ENCODE results near the gene TRPV4. TPM values are rescaled to one million over a fixed set of nuclear protein-coding genes. Genes with fewer than 3 reads are reported as not detected.

The TRPV4 gene
- total RNA-seq, 2 donors from 2014 or later = 2.0 to 5.7 TPM

DNA sequence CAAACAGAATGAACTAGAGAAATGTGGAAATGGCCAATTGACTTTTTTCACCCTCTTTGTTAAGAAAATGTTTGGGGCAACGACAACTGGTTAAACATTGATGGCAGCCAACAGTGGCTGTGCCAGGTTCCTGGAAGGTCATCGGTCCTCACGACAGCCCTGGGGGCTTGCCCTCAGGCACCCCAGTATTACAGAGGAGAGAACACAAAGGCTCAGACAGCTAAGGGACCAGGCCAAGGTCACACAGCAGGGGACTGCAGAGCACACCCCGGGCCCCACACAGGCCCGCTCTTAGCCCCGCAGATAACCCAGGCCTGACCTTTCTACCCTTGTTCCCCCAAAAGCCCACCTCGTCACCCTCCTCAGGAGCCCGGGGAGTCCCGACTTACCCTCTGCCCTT lies 1.3 kb downstream of the TRPV4 start:
- Histone ChIP-seq H3K27me3 (replicated peaks; ENCODE audit: insufficient read depth) (no peaks in the 10 kb centered on the region), H3K9me3 (no peaks in the 10 kb centered on the region), H3K4me3 (no peak overlapping the region), H3K4me1 (ENCODE audit: control insufficient read depth in 1 of 2, low read depth in 2 of 2) (peaks cover 0 to 4% of the 10 kb centered on the region in 2 donors), H3K27ac (no peak overlapping the region), H3K36me3 (no peaks in the 10 kb centered on the region)
- ATAC-seq (ENCODE audit: insufficient number of reproducible peaks, low FRiP score, low read depth) (no peak), DNase-seq (ENCODE audit: low spot score) (no peak)
- TF ChIP-seq, protein P1, sequence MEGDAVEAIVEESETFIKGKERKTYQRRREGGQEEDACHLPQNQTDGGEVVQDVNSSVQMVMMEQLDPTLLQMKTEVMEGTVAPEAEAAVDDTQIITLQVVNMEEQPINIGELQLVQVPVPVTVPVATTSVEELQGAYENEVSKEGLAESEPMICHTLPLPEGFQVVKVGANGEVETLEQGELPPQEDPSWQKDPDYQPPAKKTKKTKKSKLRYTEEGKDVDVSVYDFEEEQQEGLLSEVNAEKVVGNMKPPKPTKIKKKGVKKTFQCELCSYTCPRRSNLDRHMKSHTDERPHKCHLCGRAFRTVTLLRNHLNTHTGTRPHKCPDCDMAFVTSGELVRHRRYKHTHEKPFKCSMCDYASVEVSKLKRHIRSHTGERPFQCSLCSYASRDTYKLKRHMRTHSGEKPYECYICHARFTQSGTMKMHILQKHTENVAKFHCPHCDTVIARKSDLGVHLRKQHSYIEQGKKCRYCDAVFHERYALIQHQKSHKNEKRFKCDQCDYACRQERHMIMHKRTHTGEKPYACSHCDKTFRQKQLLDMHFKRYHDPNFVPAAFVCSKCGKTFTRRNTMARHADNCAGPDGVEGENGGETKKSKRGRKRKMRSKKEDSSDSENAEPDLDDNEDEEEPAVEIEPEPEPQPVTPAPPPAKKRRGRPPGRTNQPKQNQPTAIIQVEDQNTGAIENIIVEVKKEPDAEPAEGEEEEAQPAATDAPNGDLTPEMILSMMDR (IDR thresholded peaks at IDR 0.05) = no peak

DNA sequence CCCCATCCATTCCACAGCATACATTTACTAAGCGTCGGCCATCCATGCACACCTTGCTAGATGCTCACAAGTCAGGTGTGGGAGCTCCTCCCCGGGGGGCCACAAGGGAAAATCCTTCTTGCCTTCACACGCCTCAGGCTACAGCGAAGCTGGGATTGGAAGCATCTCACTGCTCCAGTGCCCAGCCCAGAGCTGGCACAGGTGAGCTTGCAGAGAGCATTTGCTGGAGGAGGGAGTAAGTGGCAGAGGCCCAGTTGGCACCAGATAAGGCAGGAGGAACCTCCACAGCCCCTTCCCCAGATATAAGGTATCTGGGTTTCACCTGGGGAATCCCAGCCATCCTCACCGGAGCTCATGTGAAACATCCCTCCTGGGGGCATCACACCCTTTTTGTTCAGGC lies 1.8 kb downstream of the TRPV4 start:
- no peak for ATAC-seq (ENCODE audit: insufficient number of reproducible peaks, low FRiP score, low read depth)
- Histone ChIP-seq H3K4me3 (no peak overlapping the region), H3K27ac (no peak overlapping the region), H3K27me3 (replicated peaks; ENCODE audit: insufficient read depth) (no peaks in the 10 kb centered on the region), H3K9me3 (no peaks in the 10 kb centered on the region), H3K36me3 (no peaks in the 10 kb centered on the region), H3K4me1 (ENCODE audit: control insufficient read depth in 1 of 2, low read depth in 2 of 2) (peaks cover 0 to 4% of the 10 kb centered on the region in 2 donors)
- no peak for DNase-seq (ENCODE audit: low spot score)
- TF ChIP-seq, protein P1 (IDR thresholded peaks at IDR 0.05) = no peak

DNA sequence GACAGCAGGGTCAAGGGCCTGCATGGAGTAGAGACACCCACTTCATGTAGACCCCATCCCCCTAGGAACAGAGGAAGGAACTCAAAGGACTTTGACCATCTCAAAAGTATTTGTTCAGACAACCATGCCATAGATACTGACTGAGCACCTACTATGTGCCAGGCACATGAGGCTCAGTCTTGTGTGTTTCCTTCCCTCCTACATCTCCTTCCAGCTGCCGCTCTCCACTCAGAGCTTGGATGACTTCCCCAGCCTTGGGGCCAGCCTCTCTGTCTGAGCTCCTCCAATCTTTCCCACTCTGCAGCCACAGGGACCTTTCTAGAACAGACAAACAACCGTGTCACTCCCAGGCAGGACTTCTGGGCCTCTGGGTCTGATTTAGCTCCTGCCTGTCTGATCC lies 2.5 kb downstream of the TRPV4 start:
- no peak for DNase-seq (ENCODE audit: low spot score)
- ATAC-seq (ENCODE audit: insufficient number of reproducible peaks, low FRiP score, low read depth) = no peak
- H3K36me3 ChIP-seq = no peaks in the 10 kb centered on the region
- TF ChIP-seq, protein P1 (IDR thresholded peaks at IDR 0.05) = no peak
- no peak overlapping the region for H3K4me3 ChIP-seq
- H3K9me3 ChIP-seq = no peaks in the 10 kb centered on the region
- H3K27ac ChIP-seq = no peak overlapping the region
- peaks cover 0 to 4% of the 10 kb centered on the region in 2 donors for H3K4me1 ChIP-seq (ENCODE audit: control insufficient read depth in 1 of 2, low read depth in 2 of 2)
- no peaks in the 10 kb centered on the region for H3K27me3 ChIP-seq (replicated peaks; ENCODE audit: insufficient read depth)

DNA sequence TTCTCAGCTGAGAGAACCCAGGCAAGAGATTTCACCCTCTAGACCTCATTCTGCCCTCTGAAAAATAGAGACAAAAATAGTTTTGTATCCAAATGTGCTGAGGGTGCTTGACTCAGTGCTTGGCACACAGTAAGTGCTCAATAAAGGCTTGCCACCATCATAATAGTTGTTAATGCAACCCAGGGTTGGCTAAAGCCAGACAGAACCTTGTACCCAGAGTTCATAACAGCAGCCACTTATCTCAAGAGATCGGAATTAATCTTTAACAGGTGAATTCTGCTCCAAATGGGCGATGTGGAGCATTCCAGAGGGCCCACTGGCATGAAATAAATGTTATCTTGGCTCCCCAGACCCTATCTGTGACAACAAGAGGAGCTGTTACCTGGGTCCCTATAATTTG lies 2.9 kb downstream of the TRPV4 start:
- H3K36me3 ChIP-seq = no peaks in the 10 kb centered on the region
- H3K9me3 ChIP-seq = no peaks in the 10 kb centered on the region
- DNase-seq (ENCODE audit: low spot score) = no peak
- H3K27ac ChIP-seq = no peak overlapping the region
- H3K4me1 ChIP-seq (ENCODE audit: control insufficient read depth in 1 of 2, low read depth in 2 of 2) = peaks cover 0 to 4% of the 10 kb centered on the region in 2 donors
- no peak for ATAC-seq (ENCODE audit: insufficient number of reproducible peaks, low FRiP score, low read depth)
- TF ChIP-seq, protein P1 (IDR thresholded peaks at IDR 0.05) = no peak
- H3K4me3 ChIP-seq = no peak overlapping the region
- no peaks in the 10 kb centered on the region for H3K27me3 ChIP-seq (replicated peaks; ENCODE audit: insufficient read depth)

DNA sequence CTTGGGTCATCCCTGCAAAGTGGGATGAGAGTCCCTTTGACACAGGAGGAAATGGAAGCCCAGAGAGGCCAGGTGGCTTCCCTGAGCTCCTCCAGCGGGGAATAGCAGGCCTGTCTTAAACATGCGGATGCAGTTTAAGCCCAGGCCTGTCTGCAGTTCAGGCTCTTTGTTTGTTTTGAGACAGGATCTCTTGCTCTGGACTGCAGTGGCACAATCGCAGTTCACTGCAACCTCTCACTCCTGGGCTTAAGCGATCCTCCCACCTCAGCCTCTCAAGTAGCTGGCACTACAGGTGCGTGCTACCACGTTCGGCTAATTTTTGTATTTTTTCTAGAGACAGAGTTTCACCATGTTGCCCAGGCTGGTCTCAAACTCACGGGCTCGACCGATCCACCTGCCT lies 3.5 kb downstream of the TRPV4 start:
- peaks cover 0 to 4% of the 10 kb centered on the region in 2 donors for H3K4me1 ChIP-seq (ENCODE audit: control insufficient read depth in 1 of 2, low read depth in 2 of 2)
- no peak overlapping the region for H3K27ac ChIP-seq
- TF ChIP-seq, protein P1 (IDR thresholded peaks at IDR 0.05) = no peak
- H3K36me3 ChIP-seq = no peaks in the 10 kb centered on the region
- H3K27me3 ChIP-seq (replicated peaks; ENCODE audit: insufficient read depth) = no peaks in the 10 kb centered on the region
- DNase-seq (ENCODE audit: low spot score) (no peak), ATAC-seq (ENCODE audit: insufficient number of reproducible peaks, low FRiP score, low read depth) (no peak)
- H3K9me3 ChIP-seq = no peaks in the 10 kb centered on the region
- H3K4me3 ChIP-seq = no peak overlapping the region
